Parathyroid adenoma (tissue), 2 donors: Measurements from ENCODE around the gene ANLN.

ENCODE experiments used
- H2AFZ ChIP-seq: fragments of 300-600 bp; sonication (generic); one replicate; pipeline ENCODE4 v1.7.0; 2017; ENCODE audit warnings: antibody characterized with exemption, mild to moderate bottlenecking
- H3K27ac ChIP-seq: fragments of 300-600 bp; sonication (generic); one replicate; pipeline ENCODE4 v1.7.0; 2017
- H3K27me3 ChIP-seq: fragments of 300-600 bp; sonication (generic); one replicate; pipeline ENCODE4 v1.7.0; 2017; ENCODE audit warnings: low read length; ENCODE audit not compliant: control insufficient read depth, insufficient read depth
- H3K36me3 ChIP-seq: fragments of 300-600 bp; sonication (generic); one replicate; pipeline ENCODE4 v1.7.0; 2017; ENCODE audit warnings: low read length; ENCODE audit not compliant: control insufficient read depth, insufficient read depth
- H3K4me1 ChIP-seq: fragments of 300-600 bp; sonication (generic); one replicate; pipeline ENCODE4 v1.7.0; 2017; ENCODE audit warnings: control low read depth
- H3K4me2 ChIP-seq: fragments of 300-600 bp; sonication (generic); one replicate; pipeline ENCODE4 v1.7.0; 2017; ENCODE audit warnings: low read length
- H3K4me3 ChIP-seq: fragments of 300-600 bp; sonication (generic); one replicate; pipeline ENCODE4 v1.7.0; 2017; ENCODE audit warnings: low read depth, low read length
- H3K79me2 ChIP-seq: fragments of 300-600 bp; sonication (generic); one replicate; pipeline ENCODE4 v1.7.0; 2017; ENCODE audit warnings: control low read depth
- H3K9ac ChIP-seq: fragments of 300-600 bp; sonication (generic); one replicate; pipeline ENCODE4 v1.7.0; 2017; ENCODE audit warnings: mild to moderate bottlenecking
- H3K9me3 ChIP-seq: fragments of 300-600 bp; sonication (generic); one replicate; pipeline ENCODE4 v1.7.0; 2017; ENCODE audit warnings: low read length; ENCODE audit not compliant: control insufficient read depth
- CTCF ChIP-seq: fragments of 300-600 bp; sonication (generic); IDR thresholded peaks from one replicate; pipeline ENCODE4 v1.7.0; 2017; ENCODE audit warnings: antibody characterized with exemption, mild to moderate bottlenecking
- donor health status: primary hyperparathyroidism.

Gene ANLN

GRCh38 chr7:36348256-36348655, 41.4 kb upstream of the ANLN start:
- H3K9me3 ChIP-seq = no peaks in the 10 kb centered on the region
- TF ChIP-seq CTCF = no peak
- H3K27me3 ChIP-seq = no peaks in the 10 kb centered on the region
- H3K27ac ChIP-seq = no peak overlapping the region
- H3K4me2 ChIP-seq = no peak overlapping the region
- H3K79me2 ChIP-seq = no peaks in the 10 kb centered on the region
- peaks cover 9% of the 10 kb centered on the region for H3K4me1 ChIP-seq
- no peak overlapping the region for H3K4me3 ChIP-seq
- H2AFZ ChIP-seq = no peak overlapping the region
- H3K36me3 ChIP-seq = no peaks in the 10 kb centered on the region
- H3K9ac ChIP-seq = no peak overlapping the region

GRCh38 chr7:36348771-36349170, 40.9 kb upstream of the ANLN start:
- TF ChIP-seq CTCF = no peak
- Histone ChIP-seq H3K4me2 (no peak overlapping the region), H3K4me3 (no peak overlapping the region), H3K79me2 (no peaks in the 10 kb centered on the region), H3K27me3 (no peaks in the 10 kb centered on the region), H3K4me1 (peaks cover 9% of the 10 kb centered on the region), H3K36me3 (no peaks in the 10 kb centered on the region), H2AFZ (no peak overlapping the region), H3K9me3 (no peaks in the 10 kb centered on the region), H3K27ac (no peak overlapping the region), H3K9ac (no peak overlapping the region)

GRCh38 chr7:36349626-36350025, 40.0 kb upstream of the ANLN start:
- H3K79me2 ChIP-seq = no peaks in the 10 kb centered on the region
- H3K27ac ChIP-seq = no peak overlapping the region
- H3K4me1 ChIP-seq = peaks cover 13% of the 10 kb centered on the region
- H3K9me3 ChIP-seq = no peaks in the 10 kb centered on the region
- no peaks in the 10 kb centered on the region for H3K27me3 ChIP-seq
- no peak overlapping the region for H3K9ac ChIP-seq
- peak overlapping the region; percentile 30 for H3K4me2 ChIP-seq
- H3K36me3 ChIP-seq = no peaks in the 10 kb centered on the region
- H3K4me3 ChIP-seq = no peak overlapping the region
- H2AFZ ChIP-seq = no peak overlapping the region
- no peak for TF ChIP-seq CTCF

- TF ChIP-seq CTCF = no peak
- H3K4me2 ChIP-seq = no peak overlapping the region
- no peaks in the 10 kb centered on the region for H3K36me3 ChIP-seq
Measured at GRCh38 chr7:36355490-36355889, 34.2 kb upstream of the ANLN start.

GRCh38 chr7:36357054-36357453, 32.6 kb upstream of the ANLN start:
- Histone ChIP-seq H3K9ac (no peak overlapping the region), H3K27ac (no peak overlapping the region), H3K27me3 (no peaks in the 10 kb centered on the region), H3K9me3 (no peaks in the 10 kb centered on the region), H3K4me3 (no peak overlapping the region), H3K79me2 (peaks cover 4% of the 10 kb centered on the region), H3K4me2 (no peak overlapping the region), H3K36me3 (no peaks in the 10 kb centered on the region), H3K4me1 (peaks cover 4% of the 10 kb centered on the region), H2AFZ (no peak overlapping the region)
- TF ChIP-seq CTCF = no peak

More at GRCh38 chr7:36355490-36355889, 34.2 kb upstream of the ANLN start:
- H3K27ac ChIP-seq = no peak overlapping the region
- H3K27me3 ChIP-seq = no peaks in the 10 kb centered on the region
- no peak overlapping the region for H2AFZ ChIP-seq
- peaks cover 4% of the 10 kb centered on the region for H3K4me1 ChIP-seq
- H3K79me2 ChIP-seq = peaks cover 4% of the 10 kb centered on the region
- H3K9me3 ChIP-seq = no peaks in the 10 kb centered on the region
- no peak overlapping the region for H3K4me3 ChIP-seq
- H3K9ac ChIP-seq = no peak overlapping the region
